DOHH2 (cell line): Measurements from ENCODE around the gene PDLIM1.
A peak's percentile ranks its signal among the peaks of the same experiment; 100 is the strongest.

Source experiments
- H3F3A ChIP-seq: fragments of 200-600 bp; sonication (generic), shearing (Covaris generic); 2 replicates; pipeline ENCODE4 v1.6.0; 2016; ENCODE audit warnings: antibody characterized with exemption, mild to moderate bottlenecking; ENCODE audit not compliant: control insufficient read depth, insufficient read depth
- H3K27ac ChIP-seq: fragments of 200-600 bp; sonication (generic); 2 replicates; pipeline ENCODE4 v1.5.1; 2014; ENCODE audit warnings: low read depth, mild to moderate bottlenecking, low read length, moderate library complexity
- H3K27me3 ChIP-seq: fragments of 200-600 bp; sonication (generic); 2 replicates; pipeline ENCODE4 v1.6.1; 2014; ENCODE audit warnings: mild to moderate bottlenecking, low read length, mixed read lengths; ENCODE audit not compliant: control insufficient read depth
- H3K36me3 ChIP-seq: fragments of 200-600 bp; sonication (generic); 2 replicates; pipeline ENCODE4 v1.6.1; 2014; ENCODE audit warnings: mild to moderate bottlenecking, low read length, moderate library complexity, mixed read lengths; ENCODE audit not compliant: control insufficient read depth
- H3K4me1 ChIP-seq: fragments of 200-600 bp; sonication (generic); 2 replicates; pipeline ENCODE4 v1.6.1; 2014; ENCODE audit warnings: mild to moderate bottlenecking, low read length, mixed read lengths; ENCODE audit not compliant: control insufficient read depth
- H3K4me2 ChIP-seq: fragments of 200-600 bp; sonication (generic); 2 replicates; pipeline ENCODE4 v1.6.0; 2014; ENCODE audit warnings: mild to moderate bottlenecking, low read length, moderate library complexity
- H3K4me3 ChIP-seq: fragments of 200-600 bp; sonication (generic); 2 replicates; pipeline ENCODE4 v1.5.1; 2014; ENCODE audit warnings: mild to moderate bottlenecking, low read length, mixed read lengths
- H3K79me2 ChIP-seq: fragments of 200-600 bp; sonication (generic); 2 replicates; pipeline ENCODE4 v1.6.1; 2014; ENCODE audit warnings: mild to moderate bottlenecking, low read length, mixed read lengths; ENCODE audit not compliant: control insufficient read depth
- H3K9me2 ChIP-seq: fragments of 200-600 bp; sonication (generic); replicated peaks from 2 replicates; pipeline ENCODE4 v1.6.1; 2014; ENCODE audit warnings: mild to moderate bottlenecking, low read length, mixed read lengths; ENCODE audit not compliant: control insufficient read depth
- H3K9me3 ChIP-seq: fragments of 200-600 bp; sonication (generic); 2 replicates; pipeline ENCODE4 v1.6.1; 2014; ENCODE audit warnings: antibody characterized with exemption, low read length, mixed read lengths; ENCODE audit not compliant: control insufficient read depth, insufficient read depth
- H4K20me1 ChIP-seq: fragments of 200-600 bp; sonication (generic); 2 replicates; pipeline ENCODE4 v1.6.0; 2014; ENCODE audit warnings: low read depth, mild to moderate bottlenecking, antibody characterized with exemption, low read length, moderate library complexity; ENCODE audit not compliant: control insufficient read depth, insufficient read depth
- EZH2phosphoT487 ChIP-seq: fragments of 200-600 bp; sonication (generic); IDR thresholded peaks from 2 replicates; pipeline ENCODE4 v1.6.1; 2017; ENCODE audit warnings: borderline replicate concordance, mild to moderate bottlenecking, antibody characterized with exemption, low read length, moderate library complexity, mixed read lengths
- TF ChIP-seq, protein P1 (sequence below): fragments of 200-600 bp; sonication (generic); IDR thresholded peaks from one replicate; pipeline ENCODE4 v1.5.1; 2014; ENCODE audit warnings: antibody characterized with exemption, mild to moderate bottlenecking, low read depth, low read length; ENCODE audit not compliant: poor library complexity, severe bottlenecking

The PDLIM1 gene

GRCh38 chr10:95243318-95243617 lies 47.5 kb downstream of the PDLIM1 start:
- Histone ChIP-seq H3K36me3 (peaks cover 55% of the 10 kb centered on the region), H3K27me3 (no peaks in the 10 kb centered on the region), H4K20me1 (no peaks in the 10 kb centered on the region), H3K4me3 (no peak overlapping the region), H3K9me2 (no peaks in the 10 kb centered on the region), H3K9me3 (no peaks in the 10 kb centered on the region), H3K4me1 (peaks cover 13% of the 10 kb centered on the region), H3K79me2 (no peaks in the 10 kb centered on the region), H3K27ac (no peak overlapping the region), H3K4me2 (no peak overlapping the region), H3F3A (no peaks in the 10 kb centered on the region)
- TF ChIP-seq EZH2phosphoT487, result no peak
- TF ChIP-seq, protein P1, sequence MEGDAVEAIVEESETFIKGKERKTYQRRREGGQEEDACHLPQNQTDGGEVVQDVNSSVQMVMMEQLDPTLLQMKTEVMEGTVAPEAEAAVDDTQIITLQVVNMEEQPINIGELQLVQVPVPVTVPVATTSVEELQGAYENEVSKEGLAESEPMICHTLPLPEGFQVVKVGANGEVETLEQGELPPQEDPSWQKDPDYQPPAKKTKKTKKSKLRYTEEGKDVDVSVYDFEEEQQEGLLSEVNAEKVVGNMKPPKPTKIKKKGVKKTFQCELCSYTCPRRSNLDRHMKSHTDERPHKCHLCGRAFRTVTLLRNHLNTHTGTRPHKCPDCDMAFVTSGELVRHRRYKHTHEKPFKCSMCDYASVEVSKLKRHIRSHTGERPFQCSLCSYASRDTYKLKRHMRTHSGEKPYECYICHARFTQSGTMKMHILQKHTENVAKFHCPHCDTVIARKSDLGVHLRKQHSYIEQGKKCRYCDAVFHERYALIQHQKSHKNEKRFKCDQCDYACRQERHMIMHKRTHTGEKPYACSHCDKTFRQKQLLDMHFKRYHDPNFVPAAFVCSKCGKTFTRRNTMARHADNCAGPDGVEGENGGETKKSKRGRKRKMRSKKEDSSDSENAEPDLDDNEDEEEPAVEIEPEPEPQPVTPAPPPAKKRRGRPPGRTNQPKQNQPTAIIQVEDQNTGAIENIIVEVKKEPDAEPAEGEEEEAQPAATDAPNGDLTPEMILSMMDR, result no peak

GRCh38 chr10:95242581-95243317 lies 48.1 kb downstream of the PDLIM1 start:
- Histone ChIP-seq H3K4me1 (peaks cover 13% of the 10 kb centered on the region), H3K36me3 (peaks cover 60% of the 10 kb centered on the region), H3K9me3 (no peaks in the 10 kb centered on the region), H3K4me2 (no peak overlapping the region), H3K79me2 (no peaks in the 10 kb centered on the region), H3F3A (no peaks in the 10 kb centered on the region), H3K4me3 (no peak overlapping the region), H3K27ac (no peak overlapping the region), H4K20me1 (no peaks in the 10 kb centered on the region), H3K27me3 (no peaks in the 10 kb centered on the region), H3K9me2 (no peaks in the 10 kb centered on the region)
- TF ChIP-seq, protein P1, result peak; percentile 55
- TF ChIP-seq EZH2phosphoT487, result no peak

GRCh38 chr10:95241533-95241932 lies 49.3 kb downstream of the PDLIM1 start:
- Histone ChIP-seq H3K4me1 (peaks cover 6% of the 10 kb centered on the region), H3F3A (no peaks in the 10 kb centered on the region), H3K9me2 (no peaks in the 10 kb centered on the region), H4K20me1 (no peaks in the 10 kb centered on the region), H3K4me2 (no peak overlapping the region), H3K79me2 (no peaks in the 10 kb centered on the region), H3K27me3 (no peaks in the 10 kb centered on the region), H3K27ac (no peak overlapping the region), H3K9me3 (no peaks in the 10 kb centered on the region), H3K4me3 (no peak overlapping the region), H3K36me3 (peaks cover 64% of the 10 kb centered on the region)
- TF ChIP-seq, protein P1, result no peak
- no peak for TF ChIP-seq EZH2phosphoT487
